CMK (cell line): ENCODE measurements around the gene GFER.

Experiments
- DNase-seq: peaks from one replicate; pipeline ENCODE4 v3.0.0-alpha.2; 2010; ENCODE audit warnings: low read depth

The GFER gene

DNA sequence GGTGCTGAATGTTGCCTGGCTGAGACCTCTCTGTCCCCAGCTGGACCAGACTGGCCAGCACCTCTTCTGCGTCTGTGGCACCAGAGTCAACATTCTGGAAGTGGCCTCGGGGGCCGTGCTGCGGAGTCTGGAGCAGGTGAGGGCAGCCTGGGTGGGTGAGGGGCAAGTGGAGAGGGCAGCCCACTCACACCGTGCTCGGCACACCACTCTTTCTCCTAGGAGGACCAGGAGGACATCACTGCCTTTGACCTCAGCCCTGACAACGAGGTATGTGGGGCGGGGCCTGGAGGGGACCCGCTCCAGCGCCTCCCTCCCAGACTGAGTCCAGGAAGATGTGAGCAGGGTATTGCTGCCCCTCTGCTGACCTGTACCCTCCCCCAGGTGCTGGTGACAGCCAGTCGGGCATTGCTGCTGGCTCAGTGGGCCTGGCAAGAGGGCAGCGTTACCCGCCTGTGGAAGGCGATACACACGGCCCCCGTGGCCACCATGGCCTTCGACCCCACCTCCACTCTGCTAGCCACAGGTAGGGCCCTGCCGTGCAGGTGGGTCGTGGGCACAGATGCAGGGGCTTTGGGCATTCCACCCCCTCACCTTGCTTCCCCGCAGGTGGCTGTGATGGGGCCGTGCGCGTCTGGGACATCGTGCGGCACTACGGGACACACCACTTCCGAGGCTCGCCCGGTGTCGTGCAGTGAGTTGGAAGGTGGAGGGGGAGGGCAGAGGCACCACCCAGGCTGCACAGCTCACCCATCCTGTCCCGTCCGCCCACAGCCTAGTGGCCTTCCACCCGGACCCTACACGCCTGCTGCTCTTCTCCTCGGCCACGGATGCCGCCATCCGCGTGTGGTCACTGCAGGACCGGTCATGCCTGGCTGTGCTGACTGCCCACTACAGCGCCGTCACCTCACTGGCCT is 9.6 kb upstream of the GFER start:
- no peak for DNase-seq

DNA sequence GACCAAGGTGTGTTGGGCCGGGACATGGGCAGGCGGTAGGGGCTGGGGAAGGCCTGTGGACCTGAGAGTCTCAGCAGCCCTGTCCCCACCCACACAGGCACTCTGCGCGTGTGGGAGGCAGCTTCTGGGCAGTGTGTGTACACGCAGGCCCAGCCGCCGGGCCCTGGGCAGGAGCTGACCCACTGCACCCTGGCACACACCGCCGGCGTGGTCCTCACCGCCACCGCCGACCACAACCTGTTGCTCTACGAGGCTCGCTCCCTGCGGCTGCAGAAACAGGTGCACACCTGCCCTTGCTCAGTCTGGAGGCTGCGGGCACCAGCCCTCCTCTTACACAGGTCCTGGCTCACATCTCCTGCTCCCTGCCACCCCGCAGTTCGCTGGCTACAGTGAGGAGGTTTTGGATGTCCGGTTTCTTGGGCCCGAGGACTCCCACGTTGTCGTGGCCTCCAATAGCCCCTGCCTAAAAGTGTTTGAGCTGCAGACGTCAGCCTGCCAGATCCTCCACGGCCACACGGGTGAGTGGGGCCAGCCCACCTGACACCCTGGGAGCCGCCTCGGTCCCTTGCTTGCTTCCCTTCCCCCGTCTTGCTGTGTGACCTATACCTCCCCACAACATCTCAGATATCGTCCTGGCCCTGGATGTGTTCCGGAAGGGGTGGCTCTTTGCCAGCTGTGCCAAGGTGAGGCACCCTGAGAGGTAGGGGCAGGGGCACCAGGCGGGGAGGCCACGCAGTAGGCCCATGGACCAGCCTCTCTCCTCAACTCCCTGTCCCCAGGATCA is 8.4 kb upstream of the GFER start:
- no peak for DNase-seq

DNA sequence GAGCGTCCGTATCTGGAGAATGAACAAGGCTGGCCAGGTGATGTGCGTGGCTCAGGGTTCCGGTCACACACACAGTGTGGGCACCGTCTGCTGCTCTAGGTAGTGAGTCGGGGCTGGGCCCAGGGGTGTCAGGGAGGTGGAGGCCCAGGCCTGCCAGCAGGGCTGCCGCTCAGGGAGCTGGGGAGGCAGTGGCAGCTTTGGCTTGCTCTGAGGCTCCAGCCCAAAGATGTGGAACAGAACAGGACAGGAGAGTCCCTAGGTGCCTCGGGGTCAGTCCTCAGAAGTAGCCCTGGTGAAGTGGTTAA is 7.8 kb upstream of the GFER start:
- no peak for DNase-seq

- no peak for DNase-seq
Measured at GRCh38 chr16:1976951-1977874, 6.8 kb upstream of the GFER start.

DNA sequence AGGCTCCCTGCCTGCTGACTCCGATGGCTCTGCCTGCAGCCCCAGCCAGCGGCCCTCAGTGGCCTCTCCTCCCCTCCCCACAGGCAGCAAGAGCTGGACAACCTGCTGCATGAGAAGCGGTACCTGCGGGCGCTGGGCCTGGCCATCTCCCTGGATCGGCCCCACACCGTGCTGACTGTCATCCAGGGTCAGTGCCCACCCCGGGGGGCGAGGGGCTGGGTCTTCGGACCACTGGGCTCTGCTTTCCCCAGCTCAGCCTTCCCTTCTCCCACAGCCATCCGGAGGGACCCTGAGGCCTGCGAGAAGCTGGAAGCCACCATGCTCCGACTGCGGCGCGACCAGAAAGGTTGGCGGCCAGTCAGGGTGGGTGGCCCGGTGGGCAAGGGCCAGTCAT is 6.1 kb upstream of the GFER start:
- no peak for DNase-seq

DNA sequence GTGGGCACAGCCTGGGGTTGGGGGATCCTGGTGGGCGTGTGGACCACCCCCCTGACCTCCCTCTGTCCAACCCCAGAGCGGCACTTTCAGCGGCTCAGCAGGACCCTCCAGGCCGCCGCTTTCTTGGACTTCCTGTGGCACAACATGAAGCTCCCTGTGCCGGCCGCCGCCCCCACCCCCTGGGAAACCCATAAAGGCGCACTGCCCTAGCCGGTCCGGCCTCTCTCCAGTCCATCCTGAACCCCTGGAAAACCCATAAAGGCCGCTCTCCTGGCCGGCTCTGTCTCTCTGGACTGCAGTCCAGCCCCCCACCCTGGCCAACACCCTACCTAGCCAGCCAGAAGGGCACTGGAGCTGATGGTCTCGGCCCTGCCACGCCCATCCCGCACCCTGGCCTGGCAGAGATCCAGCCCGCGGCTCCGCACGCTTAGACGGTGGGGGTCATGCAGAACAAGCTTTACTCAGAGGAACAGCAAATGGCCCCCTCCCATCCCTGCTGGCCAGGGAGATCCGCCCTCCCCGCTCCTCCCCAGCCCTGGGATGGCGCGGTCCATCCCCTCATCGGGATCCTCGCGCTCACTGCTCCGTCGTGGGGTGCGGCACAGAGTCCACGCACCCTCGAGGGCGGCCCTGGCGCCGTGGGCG is 5.4 kb upstream of the GFER start:
- DNase-seq, result no peak

DNA sequence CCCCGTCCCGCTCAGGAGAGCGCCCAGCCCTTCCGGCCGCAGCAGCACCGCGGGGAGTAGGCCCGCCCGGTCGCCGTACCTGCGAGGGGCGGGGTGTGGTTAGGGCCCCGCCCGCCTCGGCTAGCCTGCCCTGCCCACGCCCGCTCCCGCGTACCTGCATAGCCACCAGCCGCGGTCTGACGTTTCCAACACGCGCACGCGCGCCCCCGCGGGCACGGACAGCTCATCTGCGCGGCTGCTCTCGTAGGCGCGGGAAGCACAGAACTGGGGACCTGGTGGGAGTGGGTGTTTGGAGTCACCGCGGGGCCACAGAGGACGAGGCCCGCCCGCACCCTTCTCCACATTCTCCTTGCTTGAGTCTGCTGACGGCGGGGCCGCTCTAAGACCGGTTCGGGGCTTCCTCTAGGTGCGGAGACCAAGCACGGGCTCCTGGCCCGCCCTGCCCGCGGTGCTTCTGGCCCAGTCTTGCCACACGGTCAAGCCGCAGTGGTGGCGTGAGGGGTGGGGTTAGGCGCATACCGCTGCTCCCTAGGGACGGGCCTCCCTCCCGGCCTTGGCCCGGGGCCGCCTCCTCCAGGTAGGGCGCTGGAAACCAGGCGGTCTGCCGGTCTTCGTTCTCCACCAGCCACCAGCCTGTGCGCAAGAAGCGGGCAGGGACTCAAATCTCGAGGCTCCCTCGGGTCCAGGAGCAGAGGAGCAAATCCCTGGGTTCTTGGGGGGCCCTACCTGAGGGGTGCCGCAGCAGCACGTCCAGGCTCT is 4.5 kb upstream of the GFER start:
- DNase-seq, result no peak

GRCh38 chr16:1980030-1980769 is 3.8 kb upstream of the GFER start:
- no peak for DNase-seq

GRCh38 chr16:1980770-1981087 is 3.3 kb upstream of the GFER start:
- DNase-seq, result no peak

DNA sequence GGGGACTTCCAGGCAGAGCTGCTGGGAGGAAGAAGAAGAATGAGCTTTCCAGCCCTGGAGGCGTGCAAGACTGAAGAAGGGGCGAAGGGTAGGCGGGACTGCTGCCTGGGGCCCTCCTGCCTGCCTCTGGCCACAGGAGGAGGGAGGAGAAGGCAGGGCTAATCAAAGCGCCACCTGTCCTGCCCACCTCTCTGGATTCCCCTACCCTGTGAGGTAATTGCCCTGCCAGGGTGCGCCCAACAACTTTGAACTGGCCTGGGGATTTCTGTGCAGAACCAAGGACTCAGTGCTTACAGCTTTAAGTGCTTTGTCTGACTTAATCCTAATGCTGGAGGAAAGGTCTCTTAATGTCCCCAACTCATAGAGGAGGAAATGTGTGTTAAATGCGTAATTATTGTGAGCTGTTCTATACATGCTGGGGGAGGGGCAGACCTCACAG is 2.6 kb upstream of the GFER start, which contains the start of gene NOXO1:
Gene NOXO1, minus strand, starts transcription at position 72 of the 439 bp plus-strand sequence. CDS start 290 bp downstream, outside the sequence.
- DNase-seq, result no peak

DNA sequence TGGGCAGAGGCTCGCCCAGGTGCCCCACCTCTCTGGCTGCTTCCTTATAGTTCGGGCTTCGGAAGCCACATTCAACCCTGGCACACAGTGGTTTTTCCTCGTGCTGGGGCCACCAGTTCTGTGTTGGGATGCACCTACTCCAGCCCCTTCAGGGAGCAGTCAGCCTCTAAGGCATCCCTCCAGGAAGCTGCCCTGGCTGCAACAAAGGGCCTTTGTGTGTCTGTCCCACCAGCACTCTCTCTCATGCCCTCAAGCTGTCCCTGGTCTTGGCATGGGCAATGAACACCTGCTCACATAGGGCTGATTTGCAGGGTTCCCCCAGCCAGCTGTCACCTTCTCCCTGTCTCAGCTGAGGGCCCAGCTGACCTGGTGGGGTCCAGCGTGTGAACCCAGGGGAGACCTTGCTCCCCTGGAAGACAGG is 2.0 kb upstream of the GFER start:
- no peak for DNase-seq

DNA sequence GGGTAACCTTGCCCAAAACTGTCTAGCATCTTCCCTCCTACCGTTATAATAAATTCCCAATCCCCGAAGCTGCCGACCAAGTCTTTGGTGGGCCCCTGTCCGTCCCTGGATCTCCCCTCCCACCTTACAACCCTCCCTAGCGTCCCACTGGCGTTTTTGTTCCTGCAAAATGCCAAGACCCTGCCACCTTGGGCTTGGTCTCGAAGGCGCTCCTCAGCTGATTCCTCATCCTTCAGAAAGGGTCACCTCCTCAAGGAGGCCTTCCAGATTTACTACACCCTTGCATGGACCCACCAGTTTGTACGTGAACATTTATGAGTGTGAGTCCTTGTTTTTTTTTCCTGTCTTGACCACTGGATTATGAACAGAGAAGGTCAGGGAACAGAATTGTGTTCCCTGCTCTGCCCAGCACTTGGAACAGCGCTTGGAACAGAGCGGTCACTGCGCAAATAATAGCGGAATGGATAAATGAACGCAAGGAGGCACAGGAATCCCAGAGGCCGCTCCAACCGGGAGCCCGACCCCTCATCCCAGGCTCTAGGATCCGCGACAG is 926 bp upstream of the GFER start:
- DNase-seq, result no peak

GRCh38 chr16:1984347-1985225 is 593 bp downstream of the GFER start:
- DNase-seq, result no peak

GRCh38 chr16:1985466-1986150 is 1.6 kb downstream of the GFER start:
- DNase-seq, result no peak

DNA sequence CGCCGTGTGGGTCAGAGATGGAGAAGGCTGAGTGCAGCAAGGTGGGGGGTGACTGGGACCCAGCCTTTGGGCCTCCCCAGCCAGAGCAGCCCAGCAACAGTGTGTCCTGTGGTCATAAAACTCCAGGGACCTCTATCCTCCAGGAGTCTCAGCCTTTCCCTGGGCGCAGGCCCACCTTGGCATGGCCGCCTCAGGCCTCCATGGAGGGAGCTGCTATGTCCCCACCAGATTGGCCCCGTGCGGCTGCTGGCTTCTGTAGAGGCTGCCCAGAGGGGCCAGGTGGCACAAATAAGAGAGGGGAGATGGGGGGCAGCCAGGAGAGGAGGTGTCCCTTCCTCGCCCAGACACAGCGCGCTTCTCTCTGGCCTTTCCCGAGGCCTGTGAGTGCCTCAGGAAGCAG is 3.2 kb downstream of the GFER start:
- DNase-seq, result no peak

- no peak for DNase-seq
Measured at GRCh38 chr16:1989209-1990100, 5.5 kb downstream of the GFER start, which contains the start of gene SYNGR3. Gene SYNGR3, plus strand, starts transcription at chr16:1989970. Its CDS starts 133 bp downstream, at chr16:1990103.

GRCh38 chr16:1990101-1990350 is 6.0 kb downstream of the GFER start:
- DNase-seq, result no peak
